Peyer's patch (tissue), 4 donors: ENCODE measurements around the gene ADAMTS14.

Source experiments
- CTCF ChIP-seq, 6 experiments: fragments of 450-650 bp in 4 of 6; fragments of 200-600 bp in 2 of 6; sonication (generic) in 1 of 6; IDR thresholded peaks; one replicate each; pipeline ENCODE4 v1.5.1; 2017 to 2019; ENCODE audit warnings: antibody characterized with exemption in 6 of 6, mild to moderate bottlenecking in 3 of 6, moderate library complexity in 1 of 6
- POLR2A ChIP-seq, 2 donors: fragments of 450-650 bp; IDR thresholded peaks; one replicate each; pipeline ENCODE4 v1.5.1; 2017; ENCODE audit warnings: antibody characterized with exemption in 2 of 2, mild to moderate bottlenecking in 2 of 2, moderate library complexity in 2 of 2

- TF ChIP-seq POLR2A (IDR thresholded peaks at IDR 0.05) (no peak), CTCF (IDR thresholded peaks at IDR 0.05) (no peak)
Measured at GRCh38 chr10:70740406-70741288, 68.3 kb downstream of the ADAMTS14 start.
